GM21717 (cell line): ENCODE results near the gene MEN1.

Source experiments
- ATAC-seq: cut with Tn5 transposase; IDR thresholded peaks from one replicate; pipeline ENCODE4 v1.9.1; 2021; ENCODE audit warnings: mild to moderate bottlenecking, moderate library complexity; ENCODE audit not compliant: unreplicated experiment

Gene MEN1

GRCh38 chr11:64810271-64810890, at the start of gene MEN1:
TSS of gene MEN1 (minus strand) at chr11:64810551. CDS start at chr11:64810109, 442 bp downstream.
- ATAC-seq = peak; percentile 42

- ATAC-seq = peak; percentile 43
These were observed 49.4 kb upstream of the MEN1 start for GRCh38 chr11:64859542-64860414.

GRCh38 chr11:64858467-64859263, 48.3 kb upstream of the MEN1 start:
- ATAC-seq = no peak

- ATAC-seq = no peak
These were observed 47.1 kb upstream of the MEN1 start for GRCh38 chr11:64857485-64857884.

GRCh38 chr11:64856382-64857227, 46.3 kb upstream of the MEN1 start:
- ATAC-seq = no peak

- ATAC-seq = no peak
These were observed 45.4 kb upstream of the MEN1 start for GRCh38 chr11:64855596-64856304.

- no peak for ATAC-seq
These were observed 44.5 kb upstream of the MEN1 start for GRCh38 chr11:64854534-64855502.

- ATAC-seq = no peak
These were observed 43.8 kb upstream of the MEN1 start for GRCh38 chr11:64854157-64854533.

- no peak for ATAC-seq
These were observed 43.4 kb upstream of the MEN1 start for GRCh38 chr11:64853709-64854108.

- no peak for ATAC-seq
These were observed 42.6 kb upstream of the MEN1 start for GRCh38 chr11:64852804-64853509.

GRCh38 chr11:64851831-64852351, 41.5 kb upstream of the MEN1 start:
- ATAC-seq = no peak

GRCh38 chr11:64850979-64851567, 40.7 kb upstream of the MEN1 start:
- ATAC-seq = peak; percentile 50

GRCh38 chr11:64849598-64850356, 39.4 kb upstream of the MEN1 start:
- no peak for ATAC-seq

GRCh38 chr11:64848826-64849597, 38.7 kb upstream of the MEN1 start:
- no peak for ATAC-seq

GRCh38 chr11:64848214-64848825, 38.0 kb upstream of the MEN1 start:
- ATAC-seq = no peak
